HepG2 (cell line): ENCODE measurements around the gene GCNT2. TPM values are rescaled to one million over a fixed set of nuclear protein-coding genes. Genes with fewer than 3 reads are reported as not detected.

ENCODE experiments used
- ATAC-seq: fragments of 200-7000 bp; cut with Tn5 transposase; 3 replicates; pipeline ENCODE4 v1.9.1; 2020; ENCODE audit warnings: mild to moderate bottlenecking, moderate library complexity
- BruUV-seq: library from RNA; stranded (reverse); fragments of 400-500 nt; replicated peaks from 2 replicates; lab custom pipeline; 2021; lab: Mats Ljungman, UMichigan
- CTCF ChIA-PET: fragments of 300-600 bp; formaldehyde crosslinking; extraction: SDS; loops from one replicate; lab custom pipeline; 2021; ENCODE audit warnings: low total read pairs, inconsistent platforms, low intra/inter-chr PET ratio; lab: Yijun Ruan, JAX
- POLR2A ChIA-PET: fragments of 350-600 bp; sonication (Branson Sonifier 250); formaldehyde crosslinking; loops from one replicate; lab custom pipeline; 2020; ENCODE audit warnings: antibody characterized with exemption, inconsistent platforms; lab: Yijun Ruan, JAX
- DNase-seq: peaks from one replicate; pipeline ENCODE4 v3.0.0-alpha.2; 2015; ENCODE audit warnings: low spot score
- FAIRE-seq: peaks from 3 replicates; lab custom pipeline; 2011; peaks lifted over from hg19 to GRCh38; lab: Jason Lieb, UNC
- H2AFZ ChIP-seq: one replicate; pipeline ENCODE4 v1.6.1; 2011; ENCODE audit warnings: low read length, inconsistent platforms
- H3K27ac ChIP-seq: fragments of 300-600 bp; 3 replicates; pipeline ENCODE4 v1.8.0; 2011; ENCODE audit warnings: mixed run types, mild to moderate bottlenecking, mixed read lengths, low read length, inconsistent platforms; ENCODE audit not compliant: insufficient read depth; ENCODE audit errors: extremely low read length
- H3K27me3 ChIP-seq, 2 experiments: fragments of 200-600 bp in 1 of 2; 2 replicates in 1 of 2; 3 replicates in 1 of 2; pipeline versions ENCODE4 v1.6.0 to v1.8.0; 2011; ENCODE audit warnings: low read length in 2 of 2, mild to moderate bottlenecking in 2 of 2, moderate library complexity in 2 of 2, inconsistent platforms in 1 of 2; ENCODE audit not compliant: insufficient read depth in 2 of 2, control insufficient read depth in 1 of 2
- H3K36me3 ChIP-seq, 2 experiments: fragments of 200-600 bp in 1 of 2; replicated peaks in 1 of 2; 2 replicates in 1 of 2; 3 replicates in 1 of 2; pipeline versions ENCODE4 v1.5.1 to v1.8.0; 2011; ENCODE audit warnings: low read length in 2 of 2, inconsistent platforms in 1 of 2; ENCODE audit not compliant: insufficient read depth in 2 of 2, control insufficient read depth in 1 of 2
- H3K4me1 ChIP-seq: 2 replicates; pipeline ENCODE4 v1.5.1; 2012; ENCODE audit warnings: low read length, inconsistent platforms; ENCODE audit not compliant: insufficient read depth
- H3K4me2 ChIP-seq: 2 replicates; pipeline ENCODE4 v1.6.0; 2011; ENCODE audit warnings: low read depth, low read length, inconsistent platforms
- H3K4me3 ChIP-seq, 3 experiments: fragments of 200-600 bp in 1 of 3; sonication (generic), shearing (Covaris generic) in 1 of 3; replicated peaks in 1 of 3; 2 replicates each; pipeline ENCODE4 v1.5.1; 2011 to 2016; ENCODE audit warnings: low read length in 3 of 3, inconsistent platforms in 2 of 3, low read depth in 2 of 3, mild to moderate bottlenecking in 2 of 3, control low read depth in 1 of 3, mixed read lengths in 1 of 3; ENCODE audit not compliant: insufficient read depth in 1 of 3
- H3K79me2 ChIP-seq: one replicate; pipeline ENCODE4 v1.6.1; 2011; ENCODE audit warnings: low read length, inconsistent platforms; ENCODE audit not compliant: insufficient read depth
- H3K9ac ChIP-seq: 2 replicates; pipeline ENCODE4 v1.6.0; 2011; ENCODE audit warnings: mild to moderate bottlenecking, low read depth, low read length, inconsistent platforms; ENCODE audit not compliant: insufficient read depth
- H3K9me3 ChIP-seq: 2 replicates; pipeline ENCODE4 v1.5.1; 2012; ENCODE audit warnings: mild to moderate bottlenecking, low read length
- H4K20me1 ChIP-seq: 2 replicates; pipeline ENCODE4 v1.6.0; 2011; ENCODE audit warnings: inconsistent platforms, mild to moderate bottlenecking, low read length, moderate library complexity; ENCODE audit not compliant: insufficient read depth
- E2F5 ChIP-seq: sonication (generic); formaldehyde crosslinking; conservative IDR thresholded peaks from 2 replicates; pipeline ENCODE4 v1.4.0; 2020; ENCODE audit warnings: missing genetic modification reagents
- GATAD1 ChIP-seq: IDR thresholded peaks from 2 replicates; pipeline ENCODE4 v1.6.1; 2016; ENCODE audit warnings: missing genetic modification reagents, missing compliant biosample characterization
- HIC2 ChIP-seq: sonication (generic); formaldehyde crosslinking; IDR thresholded peaks from 2 replicates; pipeline ENCODE4 v1.9.0; 2022; ENCODE audit warnings: low read depth, missing genetic modification reagents
- NR1H2 ChIP-seq: sonication (generic); formaldehyde crosslinking; IDR thresholded peaks from 2 replicates; pipeline ENCODE4 v1.8.1; 2022; ENCODE audit warnings: low read depth, missing genetic modification reagents, borderline replicate concordance
- PATZ1 ChIP-seq: sonication (generic); formaldehyde crosslinking; IDR thresholded peaks from 2 replicates; pipeline ENCODE4 v1.4.0; 2020; ENCODE audit warnings: missing genetic modification reagents
- RFXAP ChIP-seq: sonication (generic); formaldehyde crosslinking; IDR thresholded peaks from 2 replicates; pipeline ENCODE4 v1.4.0; 2020; ENCODE audit warnings: missing genetic modification reagents, borderline replicate concordance
- TRIM22 ChIP-seq: fragments of 450-650 bp; IDR thresholded peaks from 2 replicates; pipeline ENCODE4 v1.6.1; 2017
- ZBTB21 ChIP-seq: sonication (generic); formaldehyde crosslinking; IDR thresholded peaks from 2 replicates; pipeline ENCODE4 v1.4.0; 2020; ENCODE audit warnings: missing genetic modification reagents
- ZFAT ChIP-seq: sonication (generic); formaldehyde crosslinking; conservative IDR thresholded peaks from 2 replicates; pipeline ENCODE4 v1.8.1; 2023; ENCODE audit warnings: missing genetic modification reagents, inconsistent platforms
- ZNF18 ChIP-seq: sonication (generic); formaldehyde crosslinking; IDR thresholded peaks from 2 replicates; pipeline ENCODE4 v1.8.0; 2022; ENCODE audit warnings: mild to moderate bottlenecking, missing genetic modification reagents; ENCODE audit not compliant: insufficient replicate concordance
- ZNF501 ChIP-seq: sonication (generic); formaldehyde crosslinking; IDR thresholded peaks from 2 replicates; pipeline ENCODE4 v1.5.1; 2020; ENCODE audit warnings: mild to moderate bottlenecking, moderate library complexity, missing genetic modification reagents
- ZNF792 ChIP-seq: IDR thresholded peaks from 2 replicates; pipeline ENCODE4 v1.6.1; 2016
- WGBS: methylation state at CpG from one replicate; pipeline ENCODE4 v1.1.6; 2017; ENCODE audit warnings: low lambda C conversion rate; 5-methylcytosine and 5-hydroxymethylcytosine counted together
- in situ Hi-C: cut with HindIII; loops from 2 replicates; pipeline ENCODE4 v1.10.0; 2017; ENCODE audit warnings: low pct_unique_long_range_greater_than_20kb; ENCODE audit not compliant: extremely low pct_ligation_motif_present
- intact Hi-C: fragments of 100-400 bp; cut with micrococcal nuclease; formaldehyde crosslinking; loops from one replicate; pipeline ENCODE4 v1.10.0; 2022; ENCODE audit not compliant: unreplicated experiment
- polyA plus RNA-seq, 8 experiments: library from polyadenylated mRNA; depleted of rRNA in 3 of 8; stranded (reverse) in 7 of 8; unstranded in 1 of 8; fragments of >200 nt; fragmentation: Illumina TruSeq in 4 of 8; extraction: Trizol in 4 of 8; gene quantifications; 2 replicates each; pipeline versions ENCODE4 v1.2.1 to v1.2.3, GENCODE V29; 2011 to 2016; ENCODE audit warnings: low read depth in 4 of 8, missing spikeins in 1 of 8, mixed read lengths in 1 of 8; ENCODE audit not compliant: insufficient read depth in 1 of 8
- total RNA-seq, 5 experiments: library from RNA; depleted of rRNA; stranded (reverse); fragments of >200 nt; fragmentation: Illumina TruSeq; extraction: Trizol; gene quantifications; 2 replicates each; pipeline ENCODE4 v1.2.3, GENCODE V29; 2016; ENCODE audit warnings: low read depth in 1 of 5

GCNT2 gene
- total and polyA plus RNA-seq, 2 of the 13 experiments (the other 11 are each of a cell fraction or from before 2014, with no cell fraction given): 11.8 to 31.9 TPM

- TF ChIP-seq TRIM22: no peak
- no peak for TF ChIP-seq ZNF501
- TF ChIP-seq ZNF18 (CRISPR knock-in tag): no peak
- TF ChIP-seq HIC2 (CRISPR knock-in tag): no peak
- TF ChIP-seq ZFAT (CRISPR knock-in tag): no peak
- no peak for TF ChIP-seq ZNF792 (CRISPR knock-in tag)
These were observed 38.4 kb upstream of the GCNT2 start (continued) for GRCh38 chr6:10482636-10483257.

GRCh38 chr6:10484912-10485311 is 36.2 kb upstream of the GCNT2 start:
- in situ Hi-C loops (loop anchor here (25.0 kb wide), 1 partner anchor 577 kb away; no protein-coding TSS in a partner anchor), intact Hi-C loops (no loop called here)
- no peaks in the 10 kb centered on the region for H3K9me3 ChIP-seq
- H2AFZ ChIP-seq: no peak overlapping the region
- H3K27me3 ChIP-seq: no peaks in the 10 kb centered on the region; a peak in 2 of 5 replicates
- no peak overlapping the region for H3K27ac ChIP-seq
- BruUV-seq: no TSS peak
- DNase-seq: no peak
- ChIA-PET CTCF (no interaction called here), POLR2A (no interaction called here)
- H3K9ac ChIP-seq: no peak overlapping the region
- no peaks in the 10 kb centered on the region for H4K20me1 ChIP-seq
- no peaks in the 10 kb centered on the region for H3K79me2 ChIP-seq
- H3K36me3 ChIP-seq: no peaks in the 10 kb centered on the region
- H3K4me1 ChIP-seq: no peaks in the 10 kb centered on the region
- no peak for TF ChIP-seq PATZ1
- TF ChIP-seq RFXAP (CRISPR knock-in tag): no peak
- no peak for TF ChIP-seq E2F5 (CRISPR knock-in tag)
- TF ChIP-seq GATAD1: no peak
- no peak for TF ChIP-seq NR1H2 (CRISPR knock-in tag)
- no peak for TF ChIP-seq ZBTB21 (CRISPR knock-in tag)
- ATAC-seq: no peak
- no peak for FAIRE-seq
- no peak overlapping the region for H3K4me3 ChIP-seq
- WGBS: 42% methylated on average over 3 of the region's 3 CpGs
- H3K4me2 ChIP-seq: no peak overlapping the region
